H1 (cell line): Measurements from ENCODE around the gene LRPAP1. TPM values are rescaled to one million over a fixed set of nuclear protein-coding genes. Genes with fewer than 3 reads are reported as not detected.

Source experiments
- CTCF ChIA-PET: fragments of 300-600 bp; sonication (Branson Sonifier 250); formaldehyde crosslinking; loops from one replicate; lab custom pipeline; 2021; ENCODE audit not compliant: partially characterized antibody; lab: Charles Lee
- POLR2A ChIA-PET: fragments of 300-600 bp; sonication (Branson Sonifier 250); formaldehyde crosslinking; loops from one replicate; lab custom pipeline; 2021; ENCODE audit warnings: inconsistent platforms; ENCODE audit not compliant: partially characterized antibody; lab: Charles Lee
- DNase-seq, 2 experiments: peaks; one replicate each; pipeline versions ENCODE4 v3.0.0 to v3.0.0-alpha.2; 2010 to 2022; ENCODE audit warnings: low spot score in 2 of 2, low read depth in 1 of 2, mixed read lengths in 1 of 2
- FAIRE-seq: peaks from 2 replicates; lab custom pipeline; 2011; peaks lifted over from hg19 to GRCh38; lab: Jason Lieb, UNC
- H2AFZ ChIP-seq: 2 replicates; pipeline ENCODE4 v1.8.1; 2012; ENCODE audit warnings: low read length, inconsistent platforms
- H2AK5ac ChIP-seq: 2 replicates; pipeline ENCODE4 v1.6.1; 2013; ENCODE audit warnings: low read depth, low read length
- H2BK120ac ChIP-seq: replicated peaks from 2 replicates; pipeline ENCODE3; 2013; ENCODE audit warnings: low read depth, low read length, inconsistent platforms
- H2BK12ac ChIP-seq: 2 replicates; pipeline ENCODE4 v1.6.1; 2013; ENCODE audit warnings: low read depth, low read length
- H2BK15ac ChIP-seq: 2 replicates; pipeline ENCODE4 v1.6.1; 2013; ENCODE audit warnings: low read length
- H2BK20ac ChIP-seq: 2 replicates; pipeline ENCODE4 v1.6.1; 2013; ENCODE audit warnings: low read length
- H2BK5ac ChIP-seq: 2 replicates; pipeline ENCODE4 v1.6.1; 2013; ENCODE audit warnings: low read depth, low read length
- H3K14ac ChIP-seq: 2 replicates; pipeline ENCODE4 v1.6.1; 2013; ENCODE audit warnings: inconsistent platforms; ENCODE audit not compliant: insufficient read length
- H3K18ac ChIP-seq: 2 replicates; pipeline ENCODE4 v1.6.1; 2013; ENCODE audit warnings: low read length; ENCODE audit errors: extremely low read depth
- H3K23ac ChIP-seq: 2 replicates; pipeline ENCODE4 v1.6.1; 2013; ENCODE audit warnings: inconsistent platforms; ENCODE audit not compliant: insufficient read length
- H3K23me2 ChIP-seq: 2 replicates; pipeline ENCODE4 v1.6.1; 2013; ENCODE audit warnings: low read depth, low read length
- H3K27ac ChIP-seq: 2 replicates; pipeline ENCODE4 v1.6.1; 2011; ENCODE audit warnings: low read depth, low read length, inconsistent platforms
- H3K27me3 ChIP-seq, 4 experiments: replicated peaks in 1 of 4; 1 replicate in 1 of 4; 2 replicates in 3 of 4; pipeline versions ENCODE4 v1.6.1 to v1.8.1; 2011 to 2013; ENCODE audit warnings: low read length in 3 of 4, mild to moderate bottlenecking in 3 of 4, inconsistent platforms in 2 of 4, mixed read lengths in 2 of 4, moderate library complexity in 1 of 4; ENCODE audit not compliant: control insufficient read depth in 3 of 4, insufficient read depth in 3 of 4; ENCODE audit errors: extremely low read depth in 1 of 4
- H3K36me3 ChIP-seq, 4 experiments: 2 replicates each; pipeline versions ENCODE4 v1.6.1 to v1.8.1; 2011 to 2013; ENCODE audit warnings: mild to moderate bottlenecking in 4 of 4, low read length in 3 of 4, moderate library complexity in 2 of 4, control low read depth in 1 of 4, inconsistent platforms in 1 of 4; ENCODE audit not compliant: insufficient read depth in 4 of 4, control insufficient read depth in 2 of 4
- H3K4ac ChIP-seq: replicated peaks from 2 replicates; pipeline ENCODE3; 2013; ENCODE audit warnings: low read length, low read depth, mixed read lengths, inconsistent platforms; ENCODE audit not compliant: insufficient read length
- H3K4me1 ChIP-seq, 4 experiments: replicated peaks in 1 of 4; 1 replicate in 1 of 4; 2 replicates in 3 of 4; pipeline versions ENCODE4 v1.6.1 to v1.8.1; 2011 to 2013; ENCODE audit warnings: low read length in 3 of 4, inconsistent platforms in 2 of 4, mixed read lengths in 1 of 4; ENCODE audit not compliant: insufficient read depth in 4 of 4, control insufficient read depth in 3 of 4
- H3K4me2 ChIP-seq, 2 experiments: 2 replicates each; pipeline versions ENCODE4 v1.6.1 to v1.8.1; 2011 to 2013; ENCODE audit warnings: low read depth in 2 of 2, low read length in 2 of 2, control low read depth in 1 of 2, inconsistent platforms in 1 of 2, mild to moderate bottlenecking in 1 of 2; ENCODE audit not compliant: insufficient read depth in 1 of 2
- H3K4me3 ChIP-seq, 4 experiments: fragments of 200-600, 300-600 bp in 1 of 4; sonication (generic), shearing (Covaris generic), sonication (Bioruptor Twin) in 1 of 4; 2 replicates each; pipeline versions ENCODE4 v1.5.1 to v1.8.1; 2011 to 2016; ENCODE audit warnings: low read length in 4 of 4, low read depth in 3 of 4, control low read depth in 2 of 4, inconsistent platforms in 2 of 4, mild to moderate bottlenecking in 2 of 4, mixed read lengths in 1 of 4, moderate library complexity in 1 of 4; ENCODE audit not compliant: insufficient read depth in 2 of 4; ENCODE audit errors: extremely low read depth in 1 of 4
- H3K56ac ChIP-seq: replicated peaks from 2 replicates; pipeline ENCODE3; 2013; ENCODE audit warnings: low read depth, mild to moderate bottlenecking, mixed read lengths, low read length, inconsistent platforms; ENCODE audit not compliant: insufficient read length
- H3K79me1 ChIP-seq: 2 replicates; pipeline ENCODE4 v1.6.1; 2013; ENCODE audit warnings: low read depth, low read length, control low read depth
- H3K79me2 ChIP-seq, 2 experiments: 2 replicates each; pipeline versions ENCODE4 v1.6.1 to v1.8.1; 2012 to 2013; ENCODE audit warnings: low read length in 2 of 2, mild to moderate bottlenecking in 2 of 2, inconsistent platforms in 1 of 2; ENCODE audit not compliant: insufficient read depth in 2 of 2, control insufficient read depth in 1 of 2
- H3K9ac ChIP-seq, 4 experiments: replicated peaks in 1 of 4; 1 replicate in 1 of 4; 2 replicates in 3 of 4; pipeline versions ENCODE4 v1.6.1 to v1.8.1; 2011 to 2013; ENCODE audit warnings: low read depth in 3 of 4, low read length in 3 of 4, control low read depth in 2 of 4, mild to moderate bottlenecking in 2 of 4, moderate library complexity in 2 of 4, inconsistent platforms in 1 of 4; ENCODE audit errors: extremely low read depth in 1 of 4
- H3K9me3 ChIP-seq, 2 experiments: 2 replicates each; pipeline versions ENCODE4 v1.6.1 to v1.8.1; 2012 to 2013; ENCODE audit warnings: mild to moderate bottlenecking in 2 of 2, moderate library complexity in 2 of 2, control low read depth in 1 of 2, inconsistent platforms in 1 of 2, low read depth in 1 of 2, low read length in 1 of 2, mixed read lengths in 1 of 2; ENCODE audit not compliant: insufficient read depth in 2 of 2
- H4K20me1 ChIP-seq, 2 experiments: replicated peaks in 1 of 2; 2 replicates each; pipeline versions ENCODE3 to v1.8.1; 2011 to 2013; ENCODE audit warnings: inconsistent platforms in 2 of 2, low read length in 2 of 2, mild to moderate bottlenecking in 1 of 2; ENCODE audit not compliant: insufficient read depth in 2 of 2, control insufficient read depth in 1 of 2
- H4K5ac ChIP-seq: 2 replicates; pipeline ENCODE4 v1.6.1; 2013; ENCODE audit warnings: low read length, low read depth, mixed read lengths, inconsistent platforms; ENCODE audit not compliant: insufficient read length
- H4K8ac ChIP-seq: 2 replicates; pipeline ENCODE4 v1.8.0; 2013; ENCODE audit warnings: mild to moderate bottlenecking, moderate library complexity, low read length, inconsistent platforms; ENCODE audit not compliant: insufficient read depth; ENCODE audit errors: extremely low read depth
- H4K91ac ChIP-seq: replicated peaks from 2 replicates; pipeline ENCODE3; 2013; ENCODE audit warnings: low read length, mixed read lengths, inconsistent platforms; ENCODE audit not compliant: insufficient read length
- ASH2L ChIP-seq: fragments of 200-600, 300-600 bp; sonication (generic); IDR thresholded peaks from one replicate; pipeline ENCODE4 v1.7.1; 2017; ENCODE audit warnings: low read length
- CBX5 ChIP-seq: fragments of 300-800, 300-1000 bp; sonication (generic); IDR thresholded peaks from 2 replicates; pipeline ENCODE4 v1.7.1; 2016; ENCODE audit warnings: antibody characterized with exemption, low read length, low read depth
- EGR1 ChIP-seq: IDR thresholded peaks from 2 replicates; pipeline ENCODE4 v1.6.1; 2011; ENCODE audit warnings: low read depth, low read length, borderline replicate concordance
- GABPA ChIP-seq: IDR thresholded peaks from 2 replicates; pipeline ENCODE4 v1.6.1; 2011; ENCODE audit warnings: mild to moderate bottlenecking, low read length, moderate library complexity, borderline replicate concordance; ENCODE audit not compliant: insufficient read depth
- HDAC2 ChIP-seq, 2 experiments: fragments of 300-600 bp in 1 of 2; sonication (generic) in 1 of 2; IDR thresholded peaks; 2 replicates each; pipeline ENCODE4 v1.6.1; 2011 to 2012; ENCODE audit warnings: low read depth in 2 of 2, low read length in 2 of 2, mild to moderate bottlenecking in 2 of 2, moderate library complexity in 2 of 2, borderline replicate concordance in 1 of 2, inconsistent platforms in 1 of 2
- KDM1A ChIP-seq: fragments of 200-600, 300-600 bp; sonication (generic); IDR thresholded peaks from 2 replicates; pipeline ENCODE4 v1.7.1; 2016; ENCODE audit warnings: mild to moderate bottlenecking, low read length, borderline replicate concordance
- NANOG ChIP-seq: IDR thresholded peaks from 2 replicates; pipeline ENCODE4 v1.6.1; 2011; ENCODE audit warnings: low read length, low read depth, mild to moderate bottlenecking, inconsistent platforms; ENCODE audit not compliant: insufficient read depth, poor library complexity, severe bottlenecking
- RNF2 ChIP-seq: fragments of 200-900, 300-1000 bp; sonication (generic); IDR thresholded peaks from 2 replicates; pipeline ENCODE4 v1.7.1; 2016; ENCODE audit warnings: borderline replicate concordance, low read depth, mild to moderate bottlenecking, antibody characterized with exemption, low read length; ENCODE audit not compliant: poor library complexity, severe bottlenecking; ENCODE audit errors: missing control alignments
- TEAD4 ChIP-seq: IDR thresholded peaks from 2 replicates; pipeline ENCODE4 v1.6.1; 2012; ENCODE audit warnings: low read depth, low read length, inconsistent platforms, mixed read lengths
- WGBS, 2 experiments: shearing (Covaris generic) in 1 of 2; methylation state at CpG; one replicate each; pipeline versions ENCODE4 v1.1.6 to v1.1.7; 2013 to 2015; ENCODE audit warnings: low lambda C conversion rate in 2 of 2, mixed read lengths in 2 of 2, inconsistent platforms in 1 of 2, low coverage in 1 of 2, missing lambda C conversion rate in 1 of 2; ENCODE audit not compliant: insufficient replicate concordance in 2 of 2, insufficient coverage in 1 of 2, insufficient read length in 1 of 2; ENCODE audit errors: extremely low coverage in 1 of 2, missing lambda C conversion rate in 1 of 2; 5-methylcytosine and 5-hydroxymethylcytosine counted together
- polyA plus RNA-seq, 7 experiments: library from polyadenylated mRNA; depleted of rRNA in 3 of 7; stranded (reverse) in 5 of 7; unstranded in 2 of 7; fragments of >200 nt in 5 of 7; fragments of 200-250 nt in 2 of 7; gene quantifications; 1 replicate in 5 of 7; 2 replicates in 1 of 7; 4 replicates in 1 of 7; pipeline versions ENCODE4 v1.2.1 to v1.2.3, GENCODE V29; 2011 to 2013; ENCODE audit warnings: missing spikeins in 2 of 7, mixed read lengths in 2 of 7
- total RNA-seq: library from RNA; stranded (reverse); fragmentation: NEBNext Ultra II Directional; extraction: Animal tissue kit (Norgen Biotek cat#: 25700); gene quantifications from 2 replicates; pipeline ENCODE4 v1.2.1, GENCODE V29; 2021

Gene LRPAP1
- total and polyA plus RNA-seq, 2 of the 8 experiments (the other 6 are each of a cell fraction or from before 2014, with no cell fraction given), result 31.1 to 101 TPM

- no peak overlapping the region; the same call in 1 of the 2 replicates for H2BK20ac ChIP-seq
- H2AFZ ChIP-seq, result no peak overlapping the region
- no peak overlapping the region for H2BK120ac ChIP-seq
- peaks cover 3% of the 10 kb centered on the region; the same call in 1 of the 2 replicates for H3K23me2 ChIP-seq
- DNase-seq, result peak in 1 of 2 experiments; percentile 50
- ChIA-PET CTCF (interaction anchor here (0.6 to 6.8 kb wide), 53 partner anchors 8 to 400 kb away, joined by 3 to 48 read pairs (median 5); partner anchors contain the start of genes DOK7 and HGFAC), POLR2A (interaction anchor here (0.9 to 1.4 kb wide), 4 partner anchors 11 to 286 kb away, joined by 3 to 4 read pairs (median 3); no protein-coding TSS in a partner anchor)
- peak overlapping the region; percentile 46; the same call in 1 of the 2 replicates for H2BK15ac ChIP-seq
- WGBS, 2 experiments, result 10% methylated on average over 5 of the region's 5 CpGs; no CpG with 5 or more reads in 1 of the 2 experiments
- no peak overlapping the region for H3K4ac ChIP-seq
- no peak overlapping the region for H3K9ac ChIP-seq
- no peak overlapping the region for H3K14ac ChIP-seq
- H2BK5ac ChIP-seq, result peak overlapping the region; percentile 45; the same call in 1 of the 2 replicates
- peak overlapping the region; percentile 49 for H4K91ac ChIP-seq
- H3K9me3 ChIP-seq, result no peaks in the 10 kb centered on the region
- H4K5ac ChIP-seq, result peak overlapping the region; percentile 3
- H3K18ac ChIP-seq, result peak overlapping the region; percentile 81; the same call in 1 of the 2 replicates
- H3K79me2 ChIP-seq, result no peaks in the 10 kb centered on the region
- H2BK12ac ChIP-seq, result peak overlapping the region; percentile 90; the same call in 1 of the 2 replicates
- peak overlapping the region in 2 of 4 experiments; percentile 23 to 49; a peak in 4 of 8 replicates for H3K4me3 ChIP-seq
- H3K79me1 ChIP-seq, result no peaks in the 10 kb centered on the region
- peaks cover 7 to 72% (median 51%) of the 10 kb centered on the region in 4 experiments for H3K27me3 ChIP-seq
- no peaks in the 10 kb centered on the region for H3K36me3 ChIP-seq
- H3K56ac ChIP-seq, result no peak overlapping the region
- H3K4me2 ChIP-seq, result peak overlapping the region; percentile 59 to 70
- no peak overlapping the region; the same call in 1 of the 2 replicates for H2AK5ac ChIP-seq
- peaks cover 0 to 1% of the 10 kb centered on the region in 2 experiments for H4K20me1 ChIP-seq
- H3K27ac ChIP-seq, result no peak overlapping the region
- peaks cover 0 to 34% (median 24%) of the 10 kb centered on the region in 4 experiments; a peak in 6 of 7 replicates for H3K4me1 ChIP-seq
- peak; percentile 50 for FAIRE-seq
- H3K23ac ChIP-seq, result no peak overlapping the region
- H4K8ac ChIP-seq, result no peak overlapping the region
- TF ChIP-seq KDM1A, result peak; percentile 78; the same call in 1 of the 2 replicates
- TF ChIP-seq ASH2L, result peak; percentile 33
- TF ChIP-seq RNF2, result no peak
- no peak for TF ChIP-seq CBX5
- TF ChIP-seq NANOG, result peak; percentile 74
- peak; percentile 70 for TF ChIP-seq TEAD4
- no peak for TF ChIP-seq EGR1
- no peak for TF ChIP-seq GABPA
- 0 out of 4 replicates have a peak, but pooled peaks of 1 of the 2 experiments have one; percentile 44 for TF ChIP-seq HDAC2 (IDR thresholded peaks at IDR 0.05; ENCODE audit: borderline replicate concordance in 1 of 2, low read depth in 2 of 2, low read length in 2 of 2)
These were observed 51.1 kb downstream of the LRPAP1 start for GRCh38 chr4:3481113-3481531.
